ENCODE measurements around the gene EPB41L2.

- TF ChIP-seq POLR2AphosphoS5 (IDR thresholded peaks at IDR 0.05; ENCODE audit: borderline replicate concordance, low read depth, low read length) (no peak), EZH2 (IDR thresholded peaks at IDR 0.05) (no peak), FOXP2 (optimal IDR thresholded peaks at IDR 0.05; ENCODE audit: control extremely low read depth, extremely low read length, insufficient read depth) (no peak)
Measured at GRCh38 chr6:131014080-131014776, 48.8 kb downstream of the EPB41L2 start.

Measured in SK-N-MC (cell line).